ENCODE results near the gene ZSWIM2.
"Not testable (repeated sequence)": the region's sequence is repeated elsewhere in the genome, so short reads cannot be mapped to it uniquely, and the experiment has no call there.

The ZSWIM2 gene

GRCh38 chr2:186841940-186842339 lies 7.0 kb downstream of the ZSWIM2 start:
- no peak for DNase-seq

GRCh38 chr2:186835628-186836027 lies 13.3 kb downstream of the ZSWIM2 start:
- DNase-seq, result no peak

GRCh38 chr2:186827862-186828492 lies 21.0 kb downstream of the ZSWIM2 start:
- no peak for DNase-seq

GRCh38 chr2:186827411-186827810 lies 21.6 kb downstream of the ZSWIM2 start:
- no peak for DNase-seq

GRCh38 chr2:186822323-186822722 lies 26.6 kb downstream of the ZSWIM2 start:
- no peak for DNase-seq

- no peak for DNase-seq
Observed at GRCh38 chr2:186820303-186820702, 28.7 kb downstream of the ZSWIM2 start.

- not testable (repeated sequence) for DNase-seq
Observed at GRCh38 chr2:186811760-186812159, 37.2 kb downstream of the ZSWIM2 start.

- no peak for DNase-seq
Observed at GRCh38 chr2:186806591-186806990, 42.4 kb downstream of the ZSWIM2 start.

- not testable (repeated sequence) for DNase-seq
Observed at GRCh38 chr2:186798604-186799003, 50.4 kb downstream of the ZSWIM2 start.

- no peak for DNase-seq
Observed at GRCh38 chr2:186784930-186785329, 64.0 kb downstream of the ZSWIM2 start.

GRCh38 chr2:186783254-186783653 lies 65.7 kb downstream of the ZSWIM2 start:
- DNase-seq, result no peak

GRCh38 chr2:186780701-186781316 lies 68.2 kb downstream of the ZSWIM2 start:
- no peak for DNase-seq
